ENCODE data around the gene COL15A1.
A peak's percentile ranks its signal among the peaks of the same experiment; 100 is the strongest.
"Not testable (repeated sequence)": the region's sequence is repeated elsewhere in the genome, so short reads cannot be mapped to it uniquely, and the experiment has no call there.

The COL15A1 gene

GRCh38 chr9:98943682-98944056, at the start of gene COL15A1:
Gene COL15A1 (plus strand): TSS chr9:98943907. CDS start chr9:98944062, 155 bp downstream.
- DNase-seq: no peak

DNA sequence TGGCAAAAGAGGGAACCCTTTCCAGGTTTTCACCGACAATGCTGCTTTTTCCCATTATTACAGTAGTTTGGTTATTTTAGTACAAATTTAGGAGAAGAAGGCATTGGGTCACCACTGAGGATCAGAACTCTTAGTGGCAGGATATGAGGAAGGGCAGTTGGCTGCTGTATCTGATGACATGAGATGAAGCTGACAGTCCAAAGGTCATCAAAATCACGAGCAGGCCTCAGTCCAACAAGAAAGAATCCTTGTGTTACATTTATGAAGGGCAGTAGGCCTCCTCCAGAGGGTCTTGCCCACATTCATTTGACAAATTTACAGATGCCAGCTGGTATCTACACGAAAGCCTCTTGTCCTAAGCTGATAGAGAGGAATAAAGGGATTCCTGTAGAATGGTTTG, 49.5 kb upstream of the COL15A1 start:
- no peak for DNase-seq

GRCh38 chr9:98894761-98895160, 48.9 kb upstream of the COL15A1 start:
- DNase-seq: no peak

- DNase-seq: peak; percentile 32
These were observed 47.1 kb upstream of the COL15A1 start for GRCh38 chr9:98896632-98897031.

GRCh38 chr9:98897745-98898144, 46.0 kb upstream of the COL15A1 start:
- DNase-seq: no peak

DNA sequence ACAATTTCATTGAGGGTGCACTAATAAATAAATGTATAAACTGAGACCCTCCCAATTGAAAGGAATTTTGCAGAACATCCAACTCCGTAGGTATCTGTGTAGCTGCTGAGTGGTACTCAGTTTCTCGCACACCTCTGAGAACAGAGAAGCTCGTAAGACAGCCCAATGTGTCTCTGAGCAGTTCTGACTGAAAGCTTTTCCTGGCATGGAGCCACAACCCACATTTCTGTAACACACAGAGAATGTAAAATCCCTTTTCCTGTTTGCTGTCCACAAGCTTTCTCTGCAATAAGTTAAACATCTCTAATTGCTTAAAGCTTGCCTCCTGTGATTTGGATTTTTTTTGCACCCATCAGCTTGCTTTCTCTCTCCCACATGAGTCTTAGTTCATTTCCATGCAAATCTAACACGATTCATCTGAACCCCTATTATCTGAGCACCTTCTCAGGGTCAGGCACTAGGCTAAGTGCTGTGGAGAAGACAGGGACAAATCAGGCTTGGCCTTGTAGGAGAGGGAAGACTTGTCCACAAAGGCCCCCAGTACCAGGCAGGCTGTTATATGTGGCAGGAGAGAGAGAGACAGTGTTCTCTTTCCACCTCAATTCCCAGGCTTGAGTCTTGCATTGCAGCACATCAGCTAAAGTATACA, 44.2 kb upstream of the COL15A1 start:
- peak; percentile 37 for DNase-seq

- DNase-seq: no peak
These were observed 43.5 kb upstream of the COL15A1 start for GRCh38 chr9:98900244-98900643.

- no peak for DNase-seq
These were observed 43.0 kb upstream of the COL15A1 start for GRCh38 chr9:98900725-98901124.

DNA sequence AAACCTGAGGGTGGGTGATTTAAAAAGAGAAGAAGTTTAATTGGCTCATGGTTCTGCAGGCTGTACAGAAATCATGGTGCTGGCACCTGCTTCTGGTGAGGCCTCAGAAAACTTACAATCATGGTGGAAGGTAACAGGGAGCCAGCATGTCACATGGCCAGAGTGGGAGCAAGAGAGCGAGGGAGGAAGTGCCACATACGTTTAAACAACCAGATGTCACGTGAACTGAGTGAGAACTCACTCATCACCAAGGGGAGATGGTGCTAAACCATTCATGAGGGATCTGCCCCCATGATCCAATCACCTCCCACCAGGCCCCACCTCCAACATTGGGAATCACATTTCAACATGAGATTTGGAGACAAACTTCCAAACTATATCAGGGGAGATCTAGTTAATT, 41.9 kb upstream of the COL15A1 start:
- DNase-seq: not testable (repeated sequence)

DNA sequence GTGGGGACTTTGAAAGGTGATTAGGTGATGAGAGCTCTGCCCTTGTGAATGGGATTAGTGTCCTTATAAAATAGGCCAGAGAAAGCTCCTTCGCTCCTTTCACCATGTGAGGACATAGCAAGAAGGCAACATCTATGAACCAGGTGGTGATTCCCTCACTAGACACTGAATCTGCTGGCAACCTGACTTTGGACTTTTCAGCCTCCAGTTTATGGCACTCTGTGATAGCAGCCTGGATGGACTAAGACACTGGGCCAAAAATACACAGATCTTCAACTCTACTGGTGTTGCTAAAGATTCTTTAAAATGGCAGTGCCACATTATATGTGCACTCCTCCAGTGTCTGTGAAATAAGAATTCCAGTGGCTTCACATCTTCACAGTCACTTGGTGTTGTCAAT, 41.2 kb upstream of the COL15A1 start:
- no peak for DNase-seq

GRCh38 chr9:98902925-98903324, 40.8 kb upstream of the COL15A1 start:
- DNase-seq: no peak

GRCh38 chr9:98903961-98904411, 39.7 kb upstream of the COL15A1 start:
- no peak for DNase-seq

- DNase-seq: no peak
These were observed 38.7 kb upstream of the COL15A1 start for GRCh38 chr9:98905015-98905414.

DNA sequence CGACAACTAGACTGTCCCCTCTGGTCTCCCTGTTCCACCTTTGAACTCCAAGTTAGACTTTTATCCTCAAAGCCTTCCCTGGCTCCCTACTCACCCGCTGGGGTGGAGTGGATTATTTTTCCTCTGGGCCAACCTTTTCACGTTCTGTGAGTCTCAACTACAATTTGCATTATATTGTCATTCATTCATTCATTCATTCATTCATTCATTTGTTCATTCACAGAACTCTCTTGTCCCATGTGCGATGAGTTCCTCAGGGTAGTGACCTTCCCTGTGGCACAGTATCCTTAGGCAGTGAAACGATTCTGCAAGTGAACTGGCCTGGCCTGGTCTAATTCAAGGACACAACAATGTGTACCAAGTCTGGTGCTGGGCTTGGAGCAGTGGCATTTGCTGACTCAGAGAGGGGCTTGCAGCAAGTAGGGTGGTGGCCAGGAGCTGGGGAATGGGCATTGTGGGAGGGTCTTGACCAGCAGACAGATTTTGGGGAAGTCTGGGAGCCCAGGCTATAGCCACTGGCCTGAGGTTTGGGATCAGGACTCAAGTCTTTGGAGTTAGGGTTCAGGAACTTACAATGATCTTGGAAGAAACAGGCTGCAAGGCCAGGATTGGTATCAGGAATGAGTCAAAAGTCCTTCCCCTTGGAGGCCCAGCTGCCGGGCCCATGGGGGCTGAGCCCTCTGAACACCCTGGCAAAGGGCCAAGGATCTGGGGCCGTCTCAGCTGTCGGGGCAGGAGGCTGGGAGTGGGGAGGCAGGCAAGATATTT, 37.2 kb upstream of the COL15A1 start:
- DNase-seq: no peak

DNA sequence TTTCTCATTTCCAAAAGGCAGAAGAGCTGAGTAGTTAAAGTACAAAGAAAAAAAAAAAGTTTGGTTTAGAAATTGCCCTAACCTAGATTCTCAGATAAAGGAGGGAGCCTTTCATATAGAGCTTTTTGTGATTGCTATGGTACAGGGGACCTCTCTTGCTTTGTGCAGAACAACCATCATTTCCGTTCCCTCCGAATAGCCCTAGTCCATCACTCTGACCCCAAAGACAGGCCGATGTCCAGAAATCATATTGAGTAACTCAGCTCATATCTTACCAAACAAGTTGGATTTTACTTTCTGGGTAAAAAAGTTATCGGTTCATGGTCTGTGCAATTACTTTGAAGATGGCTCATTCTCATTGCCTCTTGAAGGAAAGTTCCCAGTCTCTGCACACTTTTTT, 36.7 kb upstream of the COL15A1 start:
- no peak for DNase-seq

DNA sequence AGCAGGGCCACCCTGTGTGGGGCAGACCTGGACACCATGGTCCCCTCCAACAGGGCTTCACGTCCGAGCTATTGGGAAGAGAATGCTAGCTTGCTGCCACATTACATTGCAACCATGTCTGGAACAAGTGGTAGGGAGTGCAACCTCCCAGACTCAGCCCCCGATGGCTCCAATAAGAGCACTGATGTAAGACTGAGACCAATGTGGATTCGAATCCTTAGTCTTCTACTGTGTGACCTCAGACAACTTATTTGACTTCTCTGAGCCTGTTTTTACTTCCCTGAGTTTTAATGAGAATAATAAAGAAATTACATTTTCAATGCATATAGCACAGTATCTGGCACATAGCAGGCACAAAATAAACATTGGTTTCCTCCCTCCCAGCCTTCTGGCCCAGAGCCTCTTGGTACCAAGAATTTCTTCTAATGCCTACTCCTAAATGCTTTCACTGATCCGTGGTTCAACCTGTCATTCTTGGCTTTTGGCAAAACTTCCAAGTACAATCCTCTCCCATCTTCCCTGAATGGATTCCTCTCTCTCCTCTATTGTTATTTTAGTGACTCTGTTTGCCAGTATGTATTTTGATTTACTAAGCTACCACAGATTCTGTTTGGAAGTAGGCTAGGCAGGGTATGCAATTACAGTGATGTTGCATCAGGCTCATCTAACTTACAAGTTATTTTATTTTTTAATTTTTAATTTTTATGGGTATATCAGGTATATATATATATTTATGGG, 34.6 kb upstream of the COL15A1 start:
- DNase-seq: no peak

- DNase-seq: no peak
These were observed 33.8 kb upstream of the COL15A1 start for GRCh38 chr9:98909935-98910334.

GRCh38 chr9:98911042-98911441, 32.7 kb upstream of the COL15A1 start:
- DNase-seq: no peak

DNA sequence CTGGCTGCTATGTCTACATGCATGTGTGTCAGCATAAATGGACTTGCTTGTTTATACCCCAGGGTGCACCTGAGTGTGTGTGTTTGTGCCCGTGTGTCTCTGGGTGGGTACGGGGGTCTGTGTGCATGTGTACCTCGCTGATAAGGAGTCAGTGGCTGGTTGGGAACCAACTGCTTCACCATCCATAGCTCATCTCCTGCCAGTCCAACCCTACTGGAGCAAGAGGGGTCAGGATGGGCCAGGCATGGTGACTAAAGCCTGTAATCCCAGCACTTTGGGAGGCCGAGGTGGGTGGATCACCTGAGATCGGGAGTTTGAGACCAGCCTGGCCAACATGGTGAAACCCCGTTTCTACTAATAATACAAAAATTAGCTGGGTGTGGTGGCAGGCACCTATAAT, 32.0 kb upstream of the COL15A1 start:
- DNase-seq: not testable (repeated sequence)

- DNase-seq: no peak
These were observed 31.3 kb upstream of the COL15A1 start for GRCh38 chr9:98912450-98912849.

- DNase-seq: no peak
These were observed 30.7 kb upstream of the COL15A1 start for GRCh38 chr9:98913044-98913443.

DNA sequence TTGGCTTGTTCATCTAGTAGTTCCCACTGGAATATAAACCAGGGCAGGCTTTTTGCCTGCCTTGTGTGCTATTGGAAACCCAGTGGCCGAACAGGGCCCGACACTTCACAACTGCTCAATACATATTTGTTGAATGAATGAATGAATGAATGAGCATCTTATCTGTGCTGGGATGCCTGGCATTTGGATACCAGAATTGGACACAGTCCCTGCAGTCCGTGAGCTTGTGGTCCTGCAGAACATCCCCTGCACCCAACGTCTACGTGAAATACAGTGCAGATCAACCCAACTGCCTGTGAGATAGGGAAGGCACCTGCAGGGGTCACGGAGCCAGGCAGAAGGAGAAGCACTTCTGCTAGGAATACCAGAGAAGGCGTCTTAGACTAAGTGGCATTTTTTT, 30.0 kb upstream of the COL15A1 start:
- no peak for DNase-seq

DNA sequence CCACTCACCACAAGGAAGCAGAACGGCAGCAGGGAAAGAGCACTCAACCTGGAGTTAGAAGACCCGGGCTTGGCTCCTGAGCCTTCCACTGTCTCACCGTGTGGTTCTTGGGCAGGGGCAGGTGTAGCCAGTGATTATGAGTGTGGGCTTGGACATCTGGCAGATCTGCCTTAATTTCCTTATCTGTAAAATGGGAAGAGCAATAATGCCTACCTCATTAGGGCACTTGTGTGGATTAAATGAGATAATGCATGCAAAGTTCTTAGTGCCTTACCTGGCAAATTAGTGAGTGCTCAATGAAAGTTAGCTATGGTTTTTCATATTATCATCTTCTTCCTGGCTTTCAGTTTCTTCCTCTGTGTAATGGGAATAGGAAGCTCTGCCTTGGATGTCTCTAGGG, 28.1 kb upstream of the COL15A1 start:
- no peak for DNase-seq

DNA sequence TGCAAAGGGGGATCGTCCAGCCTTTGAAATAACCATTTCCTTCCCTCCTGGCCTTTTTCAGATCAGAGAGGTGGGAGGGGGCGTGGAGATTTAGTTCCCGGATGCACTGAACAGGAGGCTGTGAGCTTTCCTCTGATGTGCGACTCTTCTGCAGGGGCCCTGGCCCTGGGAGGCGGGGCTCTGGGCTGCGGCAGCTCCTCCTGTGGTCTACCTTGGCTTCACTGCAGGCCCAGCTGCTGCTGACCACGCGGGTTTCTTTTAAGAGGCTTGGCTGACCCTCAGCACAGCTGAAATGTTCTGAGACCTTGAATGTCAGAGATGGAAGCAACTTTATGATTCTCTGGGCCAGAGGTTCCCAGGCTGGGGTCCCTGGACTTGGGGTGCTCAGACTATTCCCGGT, 27.0 kb upstream of the COL15A1 start:
- DNase-seq: no peak
